Brain pericyte (primary cell): ENCODE data around the gene NTRK2.

Experiments used
- DNase-seq: peaks from one replicate; pipeline ENCODE4 v3.0.0-alpha.2; 2012; ENCODE audit warnings: low read depth, low spot score

Gene NTRK2

GRCh38 chr9:84935528-84936117 lies 266.1 kb downstream of the NTRK2 start:
- DNase-seq, result no peak

- DNase-seq, result no peak
Observed at GRCh38 chr9:84937180-84937579, 267.7 kb downstream of the NTRK2 start.

GRCh38 chr9:84937581-84937980 lies 268.1 kb downstream of the NTRK2 start:
- DNase-seq, result no peak

GRCh38 chr9:84939774-84940173 lies 270.2 kb downstream of the NTRK2 start:
- no peak for DNase-seq

- DNase-seq, result no peak
Observed at GRCh38 chr9:84940294-84940693, 270.8 kb downstream of the NTRK2 start.

GRCh38 chr9:84941792-84942191 lies 272.3 kb downstream of the NTRK2 start:
- no peak for DNase-seq

GRCh38 chr9:84943482-84944050 lies 274.0 kb downstream of the NTRK2 start:
- DNase-seq, result no peak

GRCh38 chr9:84945878-84946538 lies 276.5 kb downstream of the NTRK2 start:
- DNase-seq, result no peak

- DNase-seq, result no peak
Observed at GRCh38 chr9:84947412-84947972, 278.0 kb downstream of the NTRK2 start.

GRCh38 chr9:84949258-84949657 lies 279.7 kb downstream of the NTRK2 start:
- no peak for DNase-seq

- no peak for DNase-seq
Observed at GRCh38 chr9:84949971-84950370, 280.4 kb downstream of the NTRK2 start.

- no peak for DNase-seq
Observed at GRCh38 chr9:84950879-84951811, 281.6 kb downstream of the NTRK2 start.

- DNase-seq, result no peak
Observed at GRCh38 chr9:84953252-84953773, 283.8 kb downstream of the NTRK2 start.

GRCh38 chr9:84953797-84954705 lies 284.5 kb downstream of the NTRK2 start:
- DNase-seq, result no peak

- DNase-seq, result no peak
Observed at GRCh38 chr9:84955155-84955554, 285.6 kb downstream of the NTRK2 start.

- no peak for DNase-seq
Observed at GRCh38 chr9:84955971-84956370, 286.4 kb downstream of the NTRK2 start.

- no peak for DNase-seq
Observed at GRCh38 chr9:84959339-84959738, 289.8 kb downstream of the NTRK2 start.

- no peak for DNase-seq
Observed at GRCh38 chr9:84966876-84967830, 297.6 kb downstream of the NTRK2 start.

- no peak for DNase-seq
Observed at GRCh38 chr9:84969084-84969483, 299.6 kb downstream of the NTRK2 start.
